Peyer's patch (tissue), 4 donors: ENCODE data around the gene TPP1.

Experiments used
- CTCF ChIP-seq, 6 experiments: fragments of 450-650 bp in 4 of 6; fragments of 200-600 bp in 2 of 6; sonication (generic) in 1 of 6; IDR thresholded peaks; one replicate each; pipeline ENCODE4 v1.5.1; 2017 to 2019; ENCODE audit warnings: antibody characterized with exemption in 6 of 6, mild to moderate bottlenecking in 3 of 6, moderate library complexity in 1 of 6
- POLR2A ChIP-seq, 2 donors: fragments of 450-650 bp; IDR thresholded peaks; one replicate each; pipeline ENCODE4 v1.5.1; 2017; ENCODE audit warnings: antibody characterized with exemption in 2 of 2, mild to moderate bottlenecking in 2 of 2, moderate library complexity in 2 of 2

- TF ChIP-seq CTCF (IDR thresholded peaks at IDR 0.05) (no peak), POLR2A (IDR thresholded peaks at IDR 0.05) (no peak)
Measured at GRCh38 chr11:6646576-6646917, 27.3 kb upstream of the TPP1 start.
